Anterior cingulate cortex (tissue), 58 donors: ENCODE results near the gene DUSP21.
"Not testable (repeated sequence)": the region's sequence is repeated elsewhere in the genome, so short reads cannot be mapped to it uniquely, and the experiment has no call there.

ENCODE experiments used
- DNase-seq, 58 donors: peaks; one replicate each; lab custom pipeline; 2025; lab: John Stamatoyannopoulos, UW

DUSP21 gene

DNA sequence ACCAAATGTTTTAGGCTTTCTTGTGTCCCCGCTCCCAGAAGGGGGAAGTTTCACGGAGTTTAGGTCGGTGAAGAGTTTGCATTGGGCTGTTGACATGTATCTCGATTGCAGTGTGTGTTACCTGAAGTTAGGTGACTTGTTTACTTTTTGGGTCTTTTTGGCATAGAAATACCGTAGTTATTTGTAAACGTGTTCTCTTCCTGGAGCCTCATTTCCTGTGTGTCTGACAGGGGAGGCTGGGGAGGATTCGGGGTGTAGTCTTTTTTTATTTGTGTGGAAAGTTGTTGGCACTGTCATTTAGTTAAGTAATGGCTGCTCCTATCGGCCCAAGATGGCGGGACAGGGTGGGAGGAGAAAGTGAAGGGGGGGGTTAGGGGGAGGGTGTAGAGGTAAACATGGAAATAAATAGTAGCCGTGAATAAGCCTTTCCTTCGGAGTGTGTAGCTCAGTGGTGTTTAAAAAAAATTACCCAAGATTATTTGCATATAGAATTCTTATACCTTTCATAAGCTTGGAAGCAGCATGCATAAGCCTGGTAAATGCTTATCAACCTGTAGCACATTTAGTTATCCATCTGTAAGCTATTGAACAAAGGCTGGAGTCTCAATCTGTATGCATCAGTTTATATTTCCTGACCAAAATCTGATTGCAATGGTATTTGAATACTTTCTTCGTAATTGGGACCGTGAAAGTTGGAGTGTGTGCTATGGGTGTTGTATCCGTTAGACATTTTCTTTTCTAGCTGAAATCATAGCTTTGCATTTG, 30.8 kb downstream of the DUSP21 start:
- DNase-seq = peak in 20 of 58 donors; percentile 0 to 63 (median 14)

DNA sequence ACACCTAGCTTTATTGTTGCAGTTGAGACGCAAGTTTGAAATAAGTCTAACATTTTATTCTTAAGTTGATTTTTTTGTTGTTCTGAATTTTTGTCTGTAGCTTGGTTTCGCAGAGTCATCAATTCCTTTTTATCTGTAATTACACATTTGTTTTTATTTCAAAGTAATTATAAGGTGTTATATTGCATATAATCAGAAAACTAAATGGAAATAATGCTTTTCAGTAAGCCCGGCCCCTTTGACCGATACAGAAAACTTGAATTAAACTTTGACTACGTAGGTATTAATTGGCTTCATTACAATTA, 31.3 kb downstream of the DUSP21 start:
- no peak for DNase-seq

DNA sequence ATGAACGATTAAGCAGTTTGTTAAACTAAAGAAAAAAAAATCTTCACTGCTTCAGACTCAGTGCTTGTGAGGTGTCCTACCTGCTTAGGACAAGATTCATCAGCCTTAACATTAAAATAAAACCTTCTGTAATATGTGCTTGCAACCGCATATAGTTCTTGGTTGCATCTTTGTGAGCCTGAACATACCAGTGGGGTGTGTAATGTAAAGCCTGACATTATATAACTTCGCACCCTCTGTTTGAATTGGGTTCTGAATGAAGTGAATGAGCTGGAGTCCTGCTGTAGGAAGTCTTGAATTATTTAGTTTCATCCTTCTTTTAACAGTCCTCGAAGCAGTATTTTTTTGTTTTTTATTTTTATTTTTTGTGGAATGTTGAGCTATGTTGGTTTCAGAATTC, 32.3 kb downstream of the DUSP21 start:
- no peak for DNase-seq

DNA sequence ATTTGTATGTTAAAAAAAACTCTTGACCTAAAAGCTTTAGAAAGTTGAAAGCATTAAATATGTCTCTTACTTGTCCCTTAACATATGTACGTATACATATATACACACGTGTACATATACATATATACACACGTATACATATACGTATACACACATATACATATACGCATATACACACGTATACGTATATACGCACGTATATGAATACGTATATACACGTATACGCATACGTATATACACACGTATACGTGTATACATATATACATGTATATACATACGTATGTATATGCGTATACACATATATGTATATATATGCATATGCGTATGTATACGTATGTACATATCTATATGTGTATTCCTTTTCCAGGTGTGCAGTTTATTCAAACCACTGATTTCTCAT, 32.9 kb downstream of the DUSP21 start:
- no peak for DNase-seq

DNA sequence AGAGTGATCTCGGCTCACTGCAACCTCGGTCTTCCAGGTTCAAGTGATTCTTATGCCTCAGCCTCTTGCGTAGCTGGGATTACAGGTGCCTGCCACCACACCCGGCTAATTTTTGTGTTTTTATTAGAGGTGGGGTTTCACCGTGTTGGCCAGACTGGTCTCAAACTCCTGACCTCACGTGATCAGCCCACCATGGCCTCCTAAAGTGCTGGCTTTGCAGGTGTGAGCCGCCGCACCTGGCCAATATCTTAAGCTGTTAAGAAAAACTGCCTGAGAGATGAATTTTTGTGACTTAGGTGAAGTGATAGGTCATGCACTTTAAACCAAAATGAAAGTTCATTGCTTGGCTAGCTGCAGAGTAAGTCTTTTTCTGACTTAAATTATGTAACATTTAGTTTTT, 35.0 kb downstream of the DUSP21 start:
- no peak for DNase-seq

DNA sequence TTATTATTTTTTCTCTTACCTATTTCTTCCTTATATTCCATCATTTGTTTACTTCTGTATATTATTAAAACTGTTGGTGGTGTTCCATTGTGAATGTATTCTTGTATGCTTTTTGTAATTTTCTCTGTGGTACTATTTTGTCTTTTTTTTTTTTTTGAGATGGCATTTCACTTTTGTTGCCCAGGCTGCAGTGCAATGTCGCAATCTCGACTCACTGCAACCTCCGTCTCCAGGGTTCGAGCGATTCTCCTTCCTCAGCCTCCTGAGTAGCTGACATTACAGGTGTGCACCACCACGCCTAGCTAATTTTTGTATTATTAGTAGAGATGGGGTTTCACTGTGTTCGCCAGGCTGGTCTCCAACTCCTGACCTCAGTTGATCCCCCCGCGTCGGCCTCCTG, 37.7 kb downstream of the DUSP21 start:
- DNase-seq = no peak

DNA sequence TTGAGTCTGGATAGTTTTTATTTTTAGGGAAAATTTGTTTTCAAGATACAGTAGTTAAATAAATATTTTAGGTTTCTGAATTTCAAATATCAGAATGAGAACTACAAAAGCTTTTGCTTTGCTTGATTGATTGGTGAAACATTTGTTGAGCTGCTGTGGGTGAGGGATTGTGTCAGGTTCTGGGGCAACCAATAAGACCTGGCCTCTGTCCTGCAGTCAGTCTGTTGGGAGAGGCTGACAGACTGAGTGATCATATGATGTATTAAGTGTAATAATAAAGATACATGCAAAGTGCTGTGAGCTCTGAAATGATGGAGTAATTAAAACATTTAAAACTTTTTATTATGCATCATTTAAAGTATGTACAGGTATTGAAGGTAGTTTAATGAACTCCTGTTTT, 38.8 kb downstream of the DUSP21 start:
- DNase-seq = no peak

DNA sequence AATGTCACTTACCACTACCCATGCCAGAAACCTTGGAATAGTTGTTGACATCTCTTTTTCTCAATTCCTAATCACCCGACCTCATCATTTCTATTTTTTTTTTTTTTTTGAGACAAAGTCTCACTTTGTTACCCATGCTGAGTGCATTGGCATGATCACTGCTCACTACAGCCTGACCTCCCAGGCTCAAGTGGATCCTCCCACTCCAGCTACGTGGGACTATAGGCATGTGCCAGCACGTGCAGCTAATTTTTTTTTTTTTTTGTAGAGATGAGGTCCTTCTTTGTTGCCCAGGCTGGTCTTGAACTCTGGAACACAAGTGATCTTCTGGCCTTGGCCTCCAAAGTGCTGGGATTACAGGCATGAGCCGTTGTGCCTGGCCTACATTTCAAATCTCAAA, 41.1 kb downstream of the DUSP21 start:
- DNase-seq = no peak

DNA sequence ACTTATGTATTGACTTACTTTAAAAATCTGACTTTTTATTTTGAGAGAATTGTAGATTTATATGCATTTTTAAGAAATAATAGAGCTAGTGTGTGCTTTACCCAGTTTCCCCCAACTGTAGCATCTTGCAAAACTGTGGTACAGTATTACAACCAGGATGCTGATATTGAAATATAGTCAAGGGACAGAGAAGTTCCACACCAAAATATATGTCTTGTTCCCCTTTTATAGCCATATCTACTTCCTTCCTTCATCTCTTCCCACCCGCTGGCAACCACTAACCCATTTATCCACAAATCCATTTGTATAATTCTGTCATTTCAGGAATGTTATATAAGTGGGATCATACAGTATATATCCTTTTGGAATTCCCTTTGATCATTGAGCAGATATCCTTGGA, 46.0 kb downstream of the DUSP21 start:
- no peak for DNase-seq

DNA sequence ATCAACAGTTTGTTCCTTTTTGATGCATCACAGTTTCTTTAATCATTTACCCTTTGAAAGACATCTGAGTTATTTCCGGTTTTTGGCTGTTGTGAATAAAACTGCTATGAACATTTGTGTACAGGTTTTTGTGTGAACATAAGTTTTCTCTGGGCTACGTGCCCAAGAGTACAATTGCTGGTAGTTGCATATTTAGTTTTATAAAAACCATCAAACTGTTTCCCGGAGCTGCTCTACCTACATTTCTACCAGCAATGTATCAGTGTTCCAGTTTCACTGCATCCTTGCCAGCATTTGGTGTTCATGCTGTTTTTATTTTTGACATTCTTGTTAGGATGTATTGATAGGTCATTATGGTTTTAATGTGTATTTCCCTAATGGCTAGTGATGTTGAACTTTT, 46.4 kb downstream of the DUSP21 start:
- no peak for DNase-seq

DNA sequence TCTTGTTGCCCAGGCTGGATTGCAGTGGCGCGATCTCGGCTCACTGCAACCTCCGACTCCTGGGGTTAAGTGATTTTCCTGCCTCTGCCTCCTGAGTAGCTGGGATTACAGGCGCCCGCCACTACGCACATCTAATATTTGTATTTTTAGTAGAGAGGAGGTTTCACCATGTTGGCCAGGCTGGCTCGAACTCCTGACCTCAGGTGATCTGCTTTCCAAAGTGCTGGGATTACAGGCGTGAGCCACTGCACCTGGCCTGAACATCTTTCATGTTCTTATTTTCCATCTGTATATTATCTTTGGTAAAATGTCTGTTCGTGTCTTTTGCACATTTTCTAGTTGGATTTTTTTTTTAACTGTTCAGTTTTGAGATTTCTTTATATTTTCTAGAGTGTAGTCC, 46.9 kb downstream of the DUSP21 start:
- not testable (repeated sequence) for DNase-seq

DNA sequence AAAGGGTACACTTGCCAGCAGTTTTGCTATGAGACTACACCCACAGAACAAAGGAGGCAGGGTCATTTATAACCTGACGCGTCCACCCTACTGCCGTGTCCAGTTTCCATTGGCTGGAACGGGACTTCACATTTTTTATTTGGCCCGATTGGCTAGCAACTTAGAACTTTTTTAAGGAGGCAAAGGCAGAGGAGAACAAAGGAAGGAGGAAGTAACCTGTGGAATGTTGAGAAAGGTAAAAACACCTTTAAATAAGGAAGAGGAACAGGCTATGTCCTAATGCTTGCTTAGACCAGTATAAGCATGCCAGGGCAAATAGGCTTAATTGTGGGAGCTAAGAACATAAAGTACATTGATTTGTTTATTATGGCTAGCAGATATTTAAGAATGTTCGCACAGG, 47.8 kb downstream of the DUSP21 start:
- no peak for DNase-seq
